ENCODE results near the gene PRKCE. TPM values are rescaled to one million over a fixed set of nuclear protein-coding genes. Genes with fewer than 3 reads are reported as not detected.

The PRKCE gene
- total and polyA plus RNA-seq, 2 donors (not counting 1 experiment from before 2014, with no cell fraction given): 23.6 to 271 TPM

DNA sequence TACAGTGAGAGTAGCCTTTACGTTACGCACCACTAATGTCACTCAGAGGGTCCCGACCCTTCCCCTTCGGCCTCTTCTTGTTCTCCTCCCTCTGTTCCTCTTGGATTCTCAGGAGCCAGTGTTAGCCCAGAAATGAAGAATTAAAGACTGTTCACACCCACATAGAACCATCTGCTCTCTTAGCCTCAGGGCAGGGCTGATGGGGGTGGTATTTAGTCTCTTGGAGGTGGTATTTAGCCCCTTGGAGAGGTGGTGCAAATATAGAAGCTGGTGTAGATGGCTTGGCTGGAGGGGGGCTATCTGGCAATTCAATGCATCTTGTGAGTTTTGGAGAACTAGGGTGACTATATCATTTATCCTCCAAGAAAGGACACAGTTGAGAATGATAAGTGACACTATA lies 286.5 kb downstream of the PRKCE start:
- H3K9me3 ChIP-seq (ENCODE audit: control extremely low read depth in 1 of 3, control insufficient read depth in 2 of 3, insufficient read depth in 1 of 3, low read length in 2 of 3): no peaks in the 10 kb centered on the region
- no peak overlapping the region for H3K4me3 Mint-ChIP-seq
- no peak overlapping the region for H3K4me2 ChIP-seq (replicated peaks; ENCODE audit: low read depth, low read length, poor library complexity, severe bottlenecking)
- intact Hi-C loops (cut with micrococcal nuclease): no loop called here
- H3K79me2 ChIP-seq (ENCODE audit: control insufficient read depth, insufficient read depth, low read length): peaks cover 70% of the 10 kb centered on the region
- H3K9ac ChIP-seq (ENCODE audit: low read length): no peak overlapping the region
- H3K27me3 ChIP-seq (replicated peaks in 1 of 4; ENCODE audit: control extremely low read depth in 1 of 4, control insufficient read depth in 3 of 4, insufficient read depth in 4 of 4, low read length in 3 of 4): no peaks in the 10 kb centered on the region
- DNase-seq (no peak), ATAC-seq (ENCODE audit: low read depth) (no peak)
- no peak overlapping the region for H3K4me3 ChIP-seq (ENCODE audit: control extremely low read depth in 1 of 5, extremely low read depth in 1 of 5, insufficient read depth in 1 of 5, low read depth in 2 of 5, low read length in 4 of 5)
- peaks cover 53% of the 10 kb centered on the region for H4K20me1 ChIP-seq (ENCODE audit: control insufficient read depth, insufficient read depth, low read length, poor library complexity, severe bottlenecking)
- no peak for TF ChIP-seq EZH2 (IDR thresholded peaks at IDR 0.05; ENCODE audit: borderline replicate concordance, insufficient read depth, low read depth, low read length, poor library complexity, severe bottlenecking)
- TF ChIP-seq, protein P1, sequence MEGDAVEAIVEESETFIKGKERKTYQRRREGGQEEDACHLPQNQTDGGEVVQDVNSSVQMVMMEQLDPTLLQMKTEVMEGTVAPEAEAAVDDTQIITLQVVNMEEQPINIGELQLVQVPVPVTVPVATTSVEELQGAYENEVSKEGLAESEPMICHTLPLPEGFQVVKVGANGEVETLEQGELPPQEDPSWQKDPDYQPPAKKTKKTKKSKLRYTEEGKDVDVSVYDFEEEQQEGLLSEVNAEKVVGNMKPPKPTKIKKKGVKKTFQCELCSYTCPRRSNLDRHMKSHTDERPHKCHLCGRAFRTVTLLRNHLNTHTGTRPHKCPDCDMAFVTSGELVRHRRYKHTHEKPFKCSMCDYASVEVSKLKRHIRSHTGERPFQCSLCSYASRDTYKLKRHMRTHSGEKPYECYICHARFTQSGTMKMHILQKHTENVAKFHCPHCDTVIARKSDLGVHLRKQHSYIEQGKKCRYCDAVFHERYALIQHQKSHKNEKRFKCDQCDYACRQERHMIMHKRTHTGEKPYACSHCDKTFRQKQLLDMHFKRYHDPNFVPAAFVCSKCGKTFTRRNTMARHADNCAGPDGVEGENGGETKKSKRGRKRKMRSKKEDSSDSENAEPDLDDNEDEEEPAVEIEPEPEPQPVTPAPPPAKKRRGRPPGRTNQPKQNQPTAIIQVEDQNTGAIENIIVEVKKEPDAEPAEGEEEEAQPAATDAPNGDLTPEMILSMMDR (IDR thresholded peaks at IDR 0.05): no peak
- WGBS (ENCODE audit: insufficient coverage): 100% methylated on average over 2 of the region's 4 CpGs
- H3K27ac Mint-ChIP-seq: no peak overlapping the region
- H2AFZ ChIP-seq (ENCODE audit: insufficient read depth, low read depth, low read length, poor library complexity, severe bottlenecking): no peak overlapping the region
- peaks cover 6 to 10% of the 10 kb centered on the region in 2 donors for H3K4me1 ChIP-seq (ENCODE audit: control insufficient read depth in 2 of 2, insufficient read depth in 2 of 2, low read length in 2 of 2)
- peaks cover 13% of the 10 kb centered on the region for H3K4me1 Mint-ChIP-seq
- no peaks in the 10 kb centered on the region for H3K27me3 Mint-ChIP-seq
- no peaks in the 10 kb centered on the region for H3K9me3 Mint-ChIP-seq (ENCODE audit: insufficient read depth)
- ChIA-PET POLR2A (no interaction called here), CTCF (interaction anchor here (0.7 to 3.6 kb wide), 3 partner anchors 159 to 295 kb away, joined by 3 to 35 read pairs (median 6); no protein-coding TSS in a partner anchor)
- no peak overlapping the region for H3K27ac ChIP-seq (ENCODE audit: low read length in 2 of 2)
- peaks cover 4 to 6% of the 10 kb centered on the region in 2 experiments for H3K36me3 ChIP-seq (replicated peaks in 1 of 2; ENCODE audit: control extremely low read depth in 1 of 2, control insufficient read depth in 1 of 2, extremely low read depth in 1 of 2, insufficient read depth in 2 of 2, low read length in 1 of 2)

DNA sequence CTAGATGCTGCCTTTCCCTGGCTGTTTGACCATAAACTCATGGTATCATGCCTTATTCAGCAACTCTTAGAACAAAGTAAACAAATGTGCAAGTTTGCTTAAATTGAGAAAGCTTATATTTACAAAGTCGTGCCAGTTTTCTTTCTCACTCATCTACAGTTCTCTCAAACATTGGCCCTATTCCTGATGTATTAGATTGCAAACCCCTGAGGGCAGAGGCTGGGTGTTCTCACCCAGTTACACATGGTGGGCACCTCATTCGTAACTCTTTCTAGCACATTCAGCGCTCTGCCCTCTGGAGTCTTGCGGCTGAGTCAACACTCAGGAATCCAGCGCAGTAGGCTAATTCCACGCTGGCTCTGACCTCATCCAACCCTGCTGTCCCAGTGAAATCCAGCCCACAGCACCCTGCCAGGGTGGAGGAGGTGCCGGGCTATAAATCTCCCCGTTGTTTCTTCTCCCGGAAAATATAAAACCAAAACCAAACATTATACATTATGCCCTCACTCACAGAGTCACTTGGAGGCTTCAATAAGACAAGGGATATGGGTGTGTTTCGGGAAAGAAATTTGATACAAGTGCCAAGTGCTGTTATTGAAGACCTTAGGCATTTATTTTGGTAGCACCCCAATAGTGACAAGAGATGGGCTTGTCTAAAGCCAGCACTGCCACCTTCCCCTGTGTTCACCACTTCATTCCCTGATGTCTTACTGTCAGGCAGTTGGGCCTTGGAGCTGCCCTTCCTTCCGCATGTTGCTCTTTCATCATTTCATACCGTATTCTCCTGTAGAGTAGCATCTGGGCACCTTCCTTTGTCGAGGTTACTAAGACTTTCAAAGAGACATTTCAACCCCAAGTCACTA lies 287.4 kb downstream of the PRKCE start:
- WGBS (ENCODE audit: insufficient coverage): 95% methylated on average over 7 of the region's 13 CpGs
- ChIA-PET CTCF (interaction anchor here (0.7 kb wide), 2 partner anchors 26 to 160 kb away, joined by 3 to 5 read pairs; no protein-coding TSS in a partner anchor), POLR2A (no interaction called here)
- H3K27me3 ChIP-seq (replicated peaks in 1 of 4; ENCODE audit: control extremely low read depth in 1 of 4, control insufficient read depth in 3 of 4, insufficient read depth in 4 of 4, low read length in 3 of 4): no peaks in the 10 kb centered on the region
- no peak overlapping the region for H3K4me3 ChIP-seq (ENCODE audit: control extremely low read depth in 1 of 5, extremely low read depth in 1 of 5, insufficient read depth in 1 of 5, low read depth in 2 of 5, low read length in 4 of 5)
- intact Hi-C loops (cut with micrococcal nuclease): no loop called here
- H4K20me1 ChIP-seq (ENCODE audit: control insufficient read depth, insufficient read depth, low read length, poor library complexity, severe bottlenecking): peaks cover 60% of the 10 kb centered on the region
- peaks cover 66% of the 10 kb centered on the region for H3K79me2 ChIP-seq (ENCODE audit: control insufficient read depth, insufficient read depth, low read length)
- TF ChIP-seq EZH2 (IDR thresholded peaks at IDR 0.05; ENCODE audit: borderline replicate concordance, insufficient read depth, low read depth, low read length, poor library complexity, severe bottlenecking): no peak
- TF ChIP-seq, protein P1 (IDR thresholded peaks at IDR 0.05): no peak
- peaks cover 6 to 10% of the 10 kb centered on the region in 2 donors for H3K4me1 ChIP-seq (ENCODE audit: control insufficient read depth in 2 of 2, insufficient read depth in 2 of 2, low read length in 2 of 2)
- peaks cover 13% of the 10 kb centered on the region for H3K4me1 Mint-ChIP-seq
- DNase-seq (no peak), ATAC-seq (ENCODE audit: low read depth) (no peak)
- H3K27ac ChIP-seq (ENCODE audit: low read length in 2 of 2): no peak overlapping the region
- no peaks in the 10 kb centered on the region for H3K9me3 ChIP-seq (ENCODE audit: control extremely low read depth in 1 of 3, control insufficient read depth in 2 of 3, insufficient read depth in 1 of 3, low read length in 2 of 3)
- H3K4me3 Mint-ChIP-seq: no peak overlapping the region
- no peak overlapping the region for H3K27ac Mint-ChIP-seq
- no peaks in the 10 kb centered on the region for H3K9me3 Mint-ChIP-seq (ENCODE audit: insufficient read depth)
- no peak overlapping the region for H3K4me2 ChIP-seq (replicated peaks; ENCODE audit: low read depth, low read length, poor library complexity, severe bottlenecking)
- H3K27me3 Mint-ChIP-seq: no peaks in the 10 kb centered on the region
- peaks cover 4 to 6% of the 10 kb centered on the region in 2 experiments for H3K36me3 ChIP-seq (replicated peaks in 1 of 2; ENCODE audit: control extremely low read depth in 1 of 2, control insufficient read depth in 1 of 2, extremely low read depth in 1 of 2, insufficient read depth in 2 of 2, low read length in 1 of 2)
- H2AFZ ChIP-seq (ENCODE audit: insufficient read depth, low read depth, low read length, poor library complexity, severe bottlenecking): no peak overlapping the region
- H3K9ac ChIP-seq (ENCODE audit: low read length): no peak overlapping the region
